Nephron progenitor cell (in vitro differentiated cells): ENCODE measurements around the gene PYY.

Experiments
- DNase-seq: peaks from one replicate; pipeline ENCODE4 v3.0.0; 2021
- H3K27ac Mint-ChIP-seq: 2 replicates; pipeline ENCODE4 v1.8.0; 2021; ENCODE audit warnings: mild to moderate bottlenecking, moderate library complexity, mixed read lengths
- H3K27me3 Mint-ChIP-seq: 2 replicates; pipeline ENCODE4 v1.8.0; 2021; ENCODE audit warnings: mild to moderate bottlenecking, low read depth, mixed read lengths; ENCODE audit not compliant: poor library complexity
- H3K36me3 Mint-ChIP-seq: 2 replicates; pipeline ENCODE4 v1.8.0; 2021; ENCODE audit warnings: low read depth, mixed read lengths
- H3K4me1 Mint-ChIP-seq: 2 replicates; pipeline ENCODE4 v1.8.0; 2021; ENCODE audit warnings: mixed read lengths
- H3K4me3 Mint-ChIP-seq: 2 replicates; pipeline ENCODE4 v1.8.0; 2021; ENCODE audit warnings: mild to moderate bottlenecking, moderate library complexity, mixed read lengths
- H3K9me3 Mint-ChIP-seq: 2 replicates; pipeline ENCODE4 v1.8.0; 2021; ENCODE audit warnings: mild to moderate bottlenecking, moderate library complexity, mixed read lengths
- CTCF ChIP-seq: fragments of 200-600 bp; sonication (generic); IDR thresholded peaks from 2 replicates; pipeline ENCODE4 v1.5.0; 2021; ENCODE audit warnings: antibody characterized with exemption

PYY gene

GRCh38 chr17:43906951-43907424 is 46.8 kb downstream of the PYY start:
- TF ChIP-seq CTCF, result no peak
- peaks cover 42% of the 10 kb centered on the region for H3K4me1 Mint-ChIP-seq
- H3K4me3 Mint-ChIP-seq, result peak overlapping the region; percentile 87
- H3K9me3 Mint-ChIP-seq, result no peaks in the 10 kb centered on the region
- H3K27ac Mint-ChIP-seq, result no peak overlapping the region
- no peaks in the 10 kb centered on the region for H3K36me3 Mint-ChIP-seq
- peaks cover 16% of the 10 kb centered on the region for H3K27me3 Mint-ChIP-seq
- no peak for DNase-seq

DNA sequence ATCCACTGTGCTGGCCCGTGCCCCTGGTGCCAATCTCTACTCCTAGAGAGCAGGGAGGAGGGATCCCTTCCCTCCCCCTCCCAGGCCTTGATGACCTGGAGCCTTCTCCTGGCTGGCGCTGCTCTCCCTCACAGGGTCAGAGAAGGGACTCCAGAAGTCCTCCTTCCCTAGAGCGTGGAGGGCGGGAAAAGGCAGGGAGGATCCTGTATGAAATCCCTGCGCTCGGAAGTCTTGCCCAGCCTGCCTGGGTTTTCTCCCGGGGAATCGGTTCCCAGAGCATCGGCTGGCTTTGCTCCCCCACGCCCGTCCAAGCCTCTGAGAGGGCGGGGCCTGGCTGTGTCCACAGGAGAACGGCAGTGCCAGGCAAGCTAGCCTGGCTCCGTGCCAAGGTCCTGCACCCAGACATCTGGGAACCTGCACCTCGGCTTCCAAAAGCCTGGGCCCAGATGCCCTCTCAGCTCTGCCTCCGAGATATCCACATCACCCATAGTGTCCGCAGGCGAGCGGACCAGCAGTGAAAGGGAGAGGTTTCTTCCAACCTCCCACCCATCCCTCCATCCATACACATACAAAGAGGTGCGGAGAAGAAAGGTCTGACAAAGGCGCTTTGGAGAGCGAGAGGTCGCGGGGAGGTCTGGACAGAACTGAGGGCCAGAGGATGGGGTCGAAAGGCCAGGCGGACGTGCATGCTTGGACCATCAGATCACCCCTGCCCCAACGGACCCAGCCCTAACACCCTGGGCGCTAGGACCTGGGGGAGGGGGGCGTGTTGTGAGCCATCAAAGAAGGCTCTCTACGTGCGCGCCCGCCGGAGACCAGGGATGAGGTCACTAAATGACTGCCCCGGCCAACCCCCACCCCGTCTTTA is 47.5 kb downstream of the PYY start:
- peak; percentile 75 for DNase-seq
- H3K27me3 Mint-ChIP-seq, result peaks cover 16% of the 10 kb centered on the region
- no peaks in the 10 kb centered on the region for H3K9me3 Mint-ChIP-seq
- H3K4me1 Mint-ChIP-seq, result peaks cover 50% of the 10 kb centered on the region
- no peaks in the 10 kb centered on the region for H3K36me3 Mint-ChIP-seq
- H3K27ac Mint-ChIP-seq, result no peak overlapping the region
- TF ChIP-seq CTCF, result no peak
- peak overlapping the region; percentile 87 for H3K4me3 Mint-ChIP-seq

DNA sequence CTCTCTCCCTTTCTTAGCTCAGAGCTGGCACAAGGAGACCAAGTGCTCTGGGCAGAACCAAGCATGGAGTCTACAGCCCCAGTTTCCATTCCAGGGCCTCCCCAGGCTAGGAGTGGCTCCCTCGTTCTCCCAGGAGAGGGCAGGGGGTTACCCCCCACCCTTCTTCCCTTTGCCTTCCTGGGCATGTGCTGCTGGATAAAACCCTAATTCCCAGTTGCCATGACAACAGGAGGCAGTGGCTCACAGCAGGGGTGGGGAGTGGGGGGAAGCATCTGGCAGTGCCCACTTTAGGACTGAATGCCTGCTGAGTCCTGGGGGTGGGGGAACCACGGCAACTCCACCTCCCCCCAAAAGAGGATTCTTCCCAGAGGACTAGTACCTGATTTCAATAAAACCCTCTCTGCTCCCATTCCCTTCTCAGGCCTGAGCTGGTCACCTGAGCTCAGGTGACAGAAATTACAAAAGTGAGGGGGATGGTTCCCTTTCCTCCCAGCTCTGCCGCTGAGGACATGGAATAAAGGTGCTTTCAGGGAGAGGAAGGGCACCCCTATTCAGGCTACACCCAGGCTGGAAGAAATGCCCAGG is 48.2 kb downstream of the PYY start:
- H3K4me3 Mint-ChIP-seq, result peak overlapping the region; percentile 87
- no peaks in the 10 kb centered on the region for H3K36me3 Mint-ChIP-seq
- peaks cover 16% of the 10 kb centered on the region for H3K27me3 Mint-ChIP-seq

More for the DNA sequence above, 48.2 kb downstream of the PYY start:
- no peak for TF ChIP-seq CTCF
- Mint-ChIP-seq H3K4me1 (peaks cover 57% of the 10 kb centered on the region), H3K27ac (no peak overlapping the region), H3K9me3 (no peaks in the 10 kb centered on the region)
- no peak for DNase-seq
